HG03469 (cell line): ENCODE data around the gene MACROH2A1.
"Not testable (repeated sequence)": the region's sequence is repeated elsewhere in the genome, so short reads cannot be mapped to it uniquely, and the experiment has no call there.

Experiments used
- ATAC-seq: cut with Tn5 transposase; IDR thresholded peaks from one replicate; pipeline ENCODE4 v1.9.1; 2021; ENCODE audit warnings: mild to moderate bottlenecking, moderate library complexity, moderate number of reproducible peaks; ENCODE audit not compliant: unreplicated experiment

Gene MACROH2A1

DNA sequence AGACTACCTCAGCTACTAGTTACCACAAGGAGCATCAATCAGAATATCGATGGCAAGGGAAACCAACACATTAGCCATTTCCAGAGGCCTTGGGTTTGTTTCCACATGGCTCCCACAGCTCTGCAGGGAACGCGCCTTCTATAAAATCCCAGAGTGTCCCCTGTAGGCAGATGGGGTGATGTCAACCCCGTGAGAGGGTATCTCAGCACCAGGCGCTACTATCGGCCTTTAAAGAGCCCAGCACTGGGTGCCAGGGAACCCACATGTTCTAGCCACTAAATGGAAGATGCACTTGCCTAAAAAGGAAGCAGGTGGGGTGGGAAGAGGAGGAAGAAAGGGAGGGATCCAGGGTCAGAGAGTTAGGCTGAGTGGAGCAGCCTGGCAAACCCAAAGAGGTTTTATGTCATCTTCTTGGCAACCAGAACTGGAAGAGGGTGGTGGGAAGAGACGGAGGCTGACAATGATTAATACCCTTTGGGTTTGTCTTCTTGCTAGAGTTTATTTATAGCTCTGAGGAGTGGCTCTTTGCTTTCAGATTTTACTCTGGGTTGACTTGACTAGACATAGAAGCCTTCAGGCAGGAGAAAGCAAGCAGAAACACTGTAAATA lies 19.9 kb downstream of the MACROH2A1 start:
- ATAC-seq = no peak

DNA sequence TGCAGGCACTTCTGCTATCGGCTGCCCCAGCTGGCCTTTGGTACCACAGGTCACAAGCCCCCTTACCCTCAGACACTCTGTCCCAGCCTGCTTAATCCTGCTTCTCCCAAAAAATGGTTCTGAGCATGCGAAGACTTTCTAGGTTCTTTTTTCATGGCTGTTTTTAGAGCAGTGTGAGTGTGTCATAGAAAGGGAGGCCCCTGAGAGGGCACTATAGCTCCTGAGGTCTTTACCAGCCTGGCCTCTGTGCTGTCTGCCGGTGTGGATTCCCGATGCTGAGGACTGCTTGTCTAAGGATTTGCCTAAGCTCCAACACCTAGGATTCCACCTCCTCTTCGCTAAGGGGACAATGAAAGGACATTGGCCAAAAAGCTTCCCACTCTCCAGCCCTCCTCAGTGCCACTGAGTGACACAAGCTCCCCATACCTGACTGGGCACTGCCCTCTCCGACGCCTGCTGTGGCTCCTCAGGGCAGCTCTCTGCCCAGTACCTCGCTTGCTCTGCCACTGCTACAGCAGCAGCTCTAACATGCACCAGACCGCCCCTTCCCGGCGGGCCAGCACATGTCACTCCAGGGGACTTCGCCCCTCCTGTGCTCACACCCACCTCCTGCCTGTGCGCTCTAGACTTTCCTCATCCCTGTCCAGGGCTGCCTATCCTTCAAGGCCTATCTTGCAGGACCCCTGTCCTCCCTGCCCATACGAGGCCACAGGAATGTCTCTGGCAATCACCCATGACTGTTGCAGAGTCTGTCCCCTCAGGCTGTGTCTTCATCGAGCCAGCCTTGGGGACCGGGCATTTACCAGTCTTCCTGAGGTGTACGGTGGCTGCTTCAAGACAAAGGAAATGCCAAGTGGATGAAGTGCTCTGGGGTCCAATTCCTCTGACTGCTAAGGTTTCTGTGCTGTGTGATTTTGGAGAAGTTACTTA lies 21.0 kb downstream of the MACROH2A1 start:
- no peak for ATAC-seq

DNA sequence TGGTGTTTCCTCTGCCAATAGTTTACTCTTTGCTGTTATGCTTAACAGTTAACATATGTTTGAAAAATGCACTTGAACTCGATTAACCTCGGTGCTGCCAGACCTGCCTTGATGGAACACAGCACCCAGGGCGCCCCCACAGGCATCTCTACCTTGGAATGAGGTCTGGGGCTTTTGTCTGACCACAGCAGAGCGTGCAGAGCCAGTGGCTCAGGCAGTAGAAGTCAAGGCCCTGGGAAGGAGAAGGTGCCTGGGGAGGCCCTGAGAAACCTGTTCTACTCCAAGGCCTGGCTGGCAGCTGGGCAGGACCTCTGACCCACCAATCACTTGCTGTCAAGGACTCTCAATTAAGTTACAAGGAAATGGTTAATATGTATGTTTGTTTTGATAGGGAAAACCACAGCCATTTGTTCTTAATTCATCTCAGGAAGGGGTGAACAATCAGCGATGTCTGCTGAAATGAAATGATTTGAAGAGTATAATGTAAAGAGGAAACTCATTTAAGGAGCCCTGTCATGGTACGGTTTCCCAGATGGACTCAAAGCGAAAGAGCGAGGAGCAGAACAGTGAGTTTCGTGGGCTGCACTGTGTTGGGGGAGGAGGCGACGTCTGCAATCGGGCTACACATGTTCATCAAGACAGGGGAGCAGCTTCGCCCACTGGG lies 21.9 kb downstream of the MACROH2A1 start:
- peak; percentile 52 for ATAC-seq

DNA sequence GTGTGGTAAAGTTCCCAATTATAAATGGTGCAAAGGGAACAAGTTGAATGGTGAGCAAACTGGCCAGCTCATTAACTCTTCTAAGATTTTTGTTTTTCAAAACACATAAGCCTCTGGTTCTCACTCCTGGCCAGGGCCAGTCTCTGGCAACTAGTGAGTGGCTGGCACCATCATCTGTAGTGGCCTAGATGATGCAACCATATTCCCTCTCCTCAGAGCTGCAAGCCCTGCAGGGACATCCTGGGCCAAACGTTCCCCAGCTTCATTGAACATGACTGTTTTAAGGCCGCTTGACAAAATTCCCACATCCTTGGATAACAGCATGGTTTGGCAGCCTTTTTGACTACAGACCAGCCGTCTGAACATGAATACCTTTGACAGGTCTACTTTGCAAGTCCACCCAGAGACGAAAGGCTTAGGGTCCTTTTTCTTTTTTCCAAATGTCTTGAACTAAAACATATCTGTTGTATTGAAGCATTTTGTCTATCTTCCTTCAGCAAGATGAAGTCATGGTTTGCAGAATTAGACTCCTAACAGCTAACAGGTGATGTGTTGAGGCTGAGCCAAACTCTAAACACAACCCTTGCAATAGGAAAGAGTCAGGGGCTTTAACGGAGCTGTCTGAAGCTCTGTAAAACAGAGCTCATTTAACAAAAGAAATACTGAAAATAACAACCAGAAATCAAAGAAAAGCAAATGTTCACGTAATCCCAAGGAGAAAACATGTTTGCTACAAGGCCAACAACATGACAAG lies 23.8 kb downstream of the MACROH2A1 start:
- ATAC-seq = no peak

DNA sequence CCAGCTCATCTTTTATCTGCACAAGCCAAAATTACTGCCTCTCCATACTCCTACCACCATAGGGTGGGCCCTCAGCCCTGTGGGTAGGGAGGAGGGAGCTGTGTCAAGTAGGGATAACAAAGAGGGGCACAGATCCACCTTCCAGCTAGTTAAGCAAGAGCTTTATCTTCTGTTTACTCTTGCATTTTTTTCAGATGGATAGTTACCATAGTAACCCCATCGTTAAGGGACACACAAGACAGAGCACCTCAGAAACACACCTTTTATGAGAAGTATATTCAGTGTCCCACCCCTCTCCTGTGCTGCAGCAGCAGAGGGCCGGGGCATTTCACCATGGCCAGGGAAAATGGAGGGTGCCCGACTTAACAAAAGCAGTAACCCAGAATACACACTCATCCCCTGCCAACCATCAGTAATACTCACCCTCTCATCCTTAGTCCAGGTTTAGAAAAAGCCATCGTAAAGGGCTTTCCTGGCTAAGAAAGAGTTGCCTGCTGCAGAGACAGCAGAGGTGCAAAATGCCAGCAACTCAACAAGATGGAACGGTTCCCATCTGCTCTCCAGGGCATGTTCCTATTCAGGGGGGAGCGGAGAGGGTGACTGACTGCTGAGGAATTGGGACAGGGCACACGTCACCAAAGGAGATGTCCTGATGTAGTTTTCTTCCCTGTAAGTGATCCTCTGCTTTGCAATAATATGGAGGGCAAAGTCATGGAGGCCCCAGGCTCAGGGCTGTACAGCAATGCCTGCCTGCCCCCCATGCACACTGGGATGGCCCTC lies 25.1 kb downstream of the MACROH2A1 start:
- ATAC-seq = no peak

DNA sequence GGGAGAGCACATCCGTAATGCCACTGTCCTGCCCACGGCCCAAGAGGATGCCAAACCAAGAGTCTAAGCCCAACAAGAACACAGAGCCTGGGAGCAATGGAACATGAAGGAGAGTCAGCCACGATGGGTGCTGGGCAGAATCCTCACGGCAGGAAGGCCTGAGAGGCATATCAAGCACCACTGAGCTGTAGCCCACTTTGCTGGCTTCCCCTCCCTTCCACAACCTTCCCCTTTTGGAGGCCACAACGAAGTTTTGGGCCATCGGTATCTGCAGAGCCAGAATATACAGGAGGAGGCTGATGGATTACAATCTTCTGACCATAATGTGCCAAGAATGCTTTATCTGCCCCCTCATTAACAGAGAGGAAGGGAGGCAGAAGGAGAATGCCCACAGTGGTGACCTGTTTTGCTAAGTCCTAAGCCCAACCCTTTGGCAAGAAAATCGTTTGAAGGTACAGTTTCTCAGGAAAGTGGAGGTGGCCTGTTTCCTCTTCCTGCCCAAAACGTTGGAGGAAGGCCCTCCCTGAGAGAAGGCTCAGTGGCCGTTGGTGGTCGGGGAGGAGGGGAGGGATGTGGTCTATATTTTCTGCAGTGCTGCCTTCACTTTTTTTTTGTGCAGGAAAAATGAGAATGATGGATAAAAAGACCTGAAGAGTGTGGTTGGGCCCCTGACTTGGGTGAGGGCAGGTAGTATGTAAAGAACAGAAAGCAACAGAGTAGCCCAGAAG lies 26.2 kb downstream of the MACROH2A1 start:
- ATAC-seq = no peak

DNA sequence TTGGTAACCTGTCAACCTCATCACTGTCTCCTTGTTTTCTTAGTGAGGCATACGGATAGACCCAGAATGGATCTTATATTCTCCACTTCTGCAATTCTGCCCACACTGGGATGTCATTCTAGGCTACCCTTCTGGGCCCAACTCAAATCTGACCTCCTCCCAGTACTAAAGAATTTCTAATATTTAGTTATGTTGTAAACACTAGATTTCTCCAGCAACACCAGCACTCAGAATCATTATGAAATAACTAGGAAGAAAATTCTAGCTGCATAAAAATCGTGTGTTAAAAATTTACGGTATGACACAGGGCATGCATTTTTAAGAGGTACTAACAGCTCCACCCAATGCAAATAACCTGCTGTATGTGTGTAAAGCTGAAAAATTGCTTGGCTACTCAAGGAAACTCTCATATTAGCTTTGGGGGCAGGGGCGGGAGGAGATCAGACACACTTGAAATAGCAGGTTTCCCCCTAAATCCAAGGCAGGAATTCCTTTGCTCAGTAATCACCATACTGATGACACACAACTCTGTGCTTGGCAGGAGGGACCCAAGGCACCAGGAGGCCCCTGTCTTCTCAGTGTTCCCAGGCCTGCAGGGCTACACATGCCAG lies 27.3 kb downstream of the MACROH2A1 start:
- ATAC-seq = no peak

DNA sequence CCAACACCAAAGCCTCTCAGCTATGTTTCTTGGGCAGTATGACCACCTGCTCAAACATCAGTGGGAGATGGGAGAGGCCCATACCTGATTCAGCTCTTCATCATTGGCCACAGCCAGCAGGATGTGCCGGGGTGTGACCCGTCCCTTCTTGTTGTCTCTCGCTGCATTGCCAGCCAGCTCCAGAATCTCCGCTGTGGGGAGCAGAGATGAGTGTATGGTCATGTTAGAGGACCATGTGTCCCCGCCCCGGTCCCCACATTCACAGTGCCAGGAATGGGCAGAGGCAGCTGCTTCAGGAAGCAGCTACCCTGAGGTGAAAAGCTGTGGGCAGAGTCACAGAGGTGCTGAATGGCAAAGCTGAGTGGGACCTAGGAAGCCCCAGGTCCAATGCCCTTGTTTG lies 29.1 kb downstream of the MACROH2A1 start:
- ATAC-seq = no peak

DNA sequence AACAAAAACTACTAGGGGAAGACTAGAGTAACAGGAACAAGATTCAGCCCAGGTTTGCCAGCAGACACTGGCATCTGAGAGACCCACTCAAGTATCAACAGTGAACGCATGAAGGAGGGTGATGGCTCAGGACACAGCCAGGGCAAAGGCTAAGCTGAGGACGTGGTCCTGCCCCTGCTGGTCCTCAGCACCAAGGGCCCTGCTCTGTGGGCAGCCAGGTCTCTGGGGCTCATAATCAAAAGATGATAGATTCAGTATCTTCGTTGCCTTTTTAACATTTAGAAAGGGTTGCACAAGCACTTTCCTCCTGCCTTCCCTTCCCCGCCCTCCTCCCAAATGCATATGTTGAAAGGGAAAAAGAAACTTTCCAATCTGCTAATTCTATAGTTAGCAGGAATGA lies 31.5 kb downstream of the MACROH2A1 start:
- no peak for ATAC-seq

DNA sequence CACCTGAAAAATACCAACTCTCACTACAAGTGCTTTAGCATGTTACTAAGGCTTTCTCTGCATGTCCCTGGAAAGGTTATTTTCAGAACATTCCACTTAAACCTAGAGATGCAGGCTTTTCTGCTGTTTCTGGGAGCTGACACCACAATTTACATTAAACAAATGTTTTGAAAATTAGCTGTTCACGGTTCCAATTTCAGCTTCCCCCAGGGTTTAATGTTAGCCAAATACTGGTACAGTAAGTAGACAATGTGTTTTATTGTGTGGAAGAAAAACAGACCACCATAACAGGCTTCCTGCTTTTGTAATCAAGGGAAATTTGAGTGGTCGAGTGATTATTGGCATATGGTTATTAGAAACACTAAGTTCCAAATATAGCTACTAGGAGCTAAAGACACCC lies 32.0 kb downstream of the MACROH2A1 start:
- ATAC-seq = no peak

DNA sequence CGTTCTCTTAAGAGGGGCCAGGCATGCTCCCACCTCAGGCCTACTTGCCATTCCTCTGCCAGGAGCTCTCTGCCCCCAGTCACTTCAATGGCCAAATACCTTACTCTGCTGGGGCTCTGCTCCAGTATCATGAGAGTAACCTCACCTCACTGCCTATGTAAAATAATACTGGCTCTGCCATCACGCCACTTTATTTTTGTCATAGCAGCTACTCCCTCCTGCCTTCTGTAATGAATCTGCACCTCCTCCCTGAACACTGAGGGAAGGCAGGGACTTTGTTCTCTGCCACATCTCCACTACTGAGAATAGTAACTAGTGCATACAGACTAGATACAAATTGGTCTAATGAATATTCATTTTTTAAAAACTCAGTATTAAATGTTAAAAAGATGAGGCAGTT lies 33.8 kb downstream of the MACROH2A1 start:
- ATAC-seq = no peak

DNA sequence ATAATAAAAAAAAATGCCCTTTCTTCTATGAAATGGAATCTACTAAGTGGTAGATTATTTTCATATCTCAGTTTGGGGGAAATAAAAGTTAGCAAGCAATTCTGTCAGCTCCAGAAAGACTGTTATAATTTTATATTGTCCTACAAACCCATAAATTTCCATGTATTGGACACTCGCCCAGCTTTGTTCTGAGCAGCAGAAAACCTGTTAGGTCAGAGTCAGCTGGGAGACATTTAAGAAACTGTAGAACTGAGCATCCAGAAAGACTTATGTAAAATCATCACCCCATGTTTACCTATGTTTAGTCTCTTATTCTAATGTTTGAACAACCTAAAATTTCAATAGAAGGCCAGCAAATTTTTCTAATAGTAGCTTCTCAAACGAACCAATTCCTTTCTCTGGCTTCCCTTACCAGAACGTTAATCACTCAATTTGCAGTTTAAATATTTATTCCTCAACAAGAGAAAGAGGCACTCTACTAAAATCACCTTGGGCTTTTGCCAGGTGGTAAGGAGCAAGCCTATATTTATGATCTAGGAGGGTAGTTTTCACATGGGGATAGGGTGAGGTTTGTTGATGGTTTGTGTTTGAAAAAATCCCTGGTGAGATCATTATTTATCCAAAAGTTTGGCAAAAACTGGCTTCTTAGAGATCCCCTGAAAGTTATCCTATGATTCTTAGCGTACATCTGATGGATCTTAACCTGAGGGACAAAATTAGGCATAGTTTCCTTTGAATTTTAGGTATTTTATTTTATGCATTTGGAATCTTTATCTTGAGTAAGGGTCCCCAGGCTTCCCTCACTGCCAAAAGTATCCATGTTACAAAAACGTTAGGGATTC lies 34.4 kb downstream of the MACROH2A1 start:
- ATAC-seq = no peak

DNA sequence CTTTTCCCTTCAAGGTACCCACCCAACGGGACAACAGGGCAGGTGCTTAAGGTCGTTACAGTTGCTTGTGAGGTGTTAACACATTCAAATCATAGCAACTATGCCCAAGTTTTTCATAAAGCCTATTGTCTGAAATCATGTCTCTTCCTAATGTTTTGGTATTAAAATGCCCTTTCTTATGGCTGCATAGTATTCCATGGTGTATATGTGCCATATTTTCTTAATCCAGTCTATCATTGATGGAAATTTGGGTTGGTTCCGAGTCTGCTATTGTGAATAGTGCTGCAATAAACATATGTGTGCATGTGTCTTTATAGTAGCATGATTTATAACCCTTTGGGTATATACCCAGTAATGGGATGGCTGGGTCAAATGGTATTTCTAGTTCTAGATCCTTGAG lies 35.7 kb downstream of the MACROH2A1 start:
- ATAC-seq = not testable (repeated sequence)

DNA sequence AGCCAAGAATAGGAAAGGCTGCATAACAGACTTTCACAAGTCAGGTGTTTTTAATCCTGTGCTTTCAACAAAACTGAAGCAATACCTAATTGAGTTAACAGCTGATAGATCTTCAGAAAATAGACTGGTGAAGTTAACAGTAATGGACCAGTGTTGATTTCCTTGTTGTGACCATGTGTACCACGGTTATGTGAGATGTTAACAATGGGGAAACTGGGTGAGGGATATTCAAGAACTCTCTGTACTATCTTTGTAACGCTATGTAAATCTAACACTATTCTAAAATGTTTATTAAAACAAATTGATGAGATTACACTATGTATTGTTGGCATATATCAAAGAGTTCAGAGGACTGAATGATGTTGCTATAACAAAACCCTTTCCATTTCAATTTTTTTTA lies 36.9 kb downstream of the MACROH2A1 start:
- no peak for ATAC-seq

DNA sequence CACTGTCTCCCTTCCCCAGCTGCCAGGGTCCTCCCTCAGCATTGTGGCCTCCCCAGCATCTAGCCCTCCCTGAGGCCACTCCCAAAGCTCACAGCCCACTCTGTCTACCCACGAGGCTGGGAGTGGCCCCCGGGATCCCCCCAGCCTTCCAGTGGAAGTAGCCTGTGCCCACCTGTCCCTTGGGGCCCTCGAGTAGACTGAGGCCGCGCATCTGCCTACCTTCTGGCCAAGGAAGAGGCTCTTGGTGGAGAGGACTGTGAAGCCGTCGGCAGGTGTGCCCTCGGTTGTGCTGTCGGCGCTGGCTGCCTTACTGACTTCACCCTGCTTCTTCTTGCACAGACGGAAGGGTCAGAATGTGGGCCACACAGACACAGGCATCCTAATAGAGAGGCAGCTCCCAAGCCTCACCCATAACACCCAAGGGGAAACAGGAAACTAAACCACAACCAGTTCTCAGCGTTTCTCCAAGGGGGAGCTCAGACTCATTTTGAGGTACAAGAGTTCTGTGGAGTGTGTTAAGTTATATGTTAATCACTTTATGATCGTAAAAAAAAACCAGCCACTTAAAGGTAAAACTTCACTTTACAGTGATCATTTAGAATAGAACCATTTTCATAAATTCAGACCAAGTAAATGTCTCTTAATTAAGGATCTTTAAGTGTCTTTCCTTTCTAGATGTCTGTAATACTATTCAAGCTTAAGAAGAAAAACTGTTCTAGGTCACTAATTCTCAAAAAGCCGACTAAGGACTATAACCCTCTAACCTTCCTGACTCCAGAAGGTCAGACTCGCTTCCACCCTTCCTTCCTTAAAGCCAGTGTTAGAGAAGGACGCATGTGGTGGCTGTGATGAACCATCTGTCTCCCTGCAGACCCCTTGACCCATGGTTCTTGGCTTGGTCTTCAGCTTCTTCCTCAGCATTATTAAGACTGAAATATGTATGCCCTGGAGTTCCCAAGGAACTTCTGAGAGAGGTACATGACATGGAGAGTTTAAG lies 38.5 kb downstream of the MACROH2A1 start:
- no peak for ATAC-seq

DNA sequence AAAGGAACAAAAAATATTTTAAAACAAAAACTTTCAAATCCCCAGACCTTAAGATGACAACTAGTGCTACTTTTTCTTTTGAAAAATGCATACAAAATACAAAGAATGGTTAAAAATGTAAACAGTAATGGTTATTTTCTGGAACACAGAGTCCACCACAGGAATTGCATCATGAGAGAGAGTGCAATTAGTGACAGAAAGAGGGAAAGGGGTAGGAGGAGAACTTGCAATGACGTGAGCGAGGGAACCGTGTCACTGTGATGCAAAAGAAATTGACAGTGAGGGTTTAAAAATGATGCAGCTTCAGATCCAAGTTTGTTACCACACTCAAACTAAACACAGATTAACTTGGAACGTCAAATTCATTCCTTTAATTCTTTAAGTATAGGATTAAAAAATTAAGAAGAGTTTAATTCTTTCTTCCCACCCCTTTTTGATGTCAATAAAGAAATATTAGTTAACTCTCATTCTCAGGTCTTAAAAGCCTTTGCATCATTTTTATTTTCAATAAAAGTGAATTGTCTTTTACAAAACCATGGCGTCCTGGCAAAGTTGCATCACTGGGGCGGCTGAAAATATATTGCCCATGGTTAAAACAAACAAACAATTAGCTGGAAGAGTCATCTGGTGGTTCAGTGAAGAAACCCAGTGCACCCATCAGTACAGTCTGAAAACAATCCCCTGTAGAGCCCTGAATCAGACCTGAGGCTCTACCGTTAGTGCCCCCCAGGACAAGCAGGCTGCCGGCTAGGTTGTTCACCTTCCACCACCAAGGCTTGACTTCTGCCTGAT lies 39.5 kb downstream of the MACROH2A1 start:
- ATAC-seq = no peak
